Testis (tissue), 3 donors: Measurements from ENCODE around the gene CACNB4. TPM values are rescaled to one million over a fixed set of nuclear protein-coding genes. Genes with fewer than 3 reads are reported as not detected.

ENCODE experiments used
- DNase-seq: peaks from one replicate; pipeline ENCODE4 v3.0.0-alpha.2; 2019
- H3K27ac ChIP-seq, 2 donors: fragments of 200-600 bp; sonication (generic); one replicate each; pipeline ENCODE4 v1.5.1; 2019
- H3K27me3 ChIP-seq: fragments of 200-600 bp; sonication (generic); one replicate; pipeline ENCODE4 v1.5.1; 2019
- H3K36me3 ChIP-seq: fragments of 200-600 bp; sonication (generic); one replicate; pipeline ENCODE4 v1.5.1; 2017; ENCODE audit warnings: low read depth; ENCODE audit errors: missing control alignments
- H3K4me1 ChIP-seq: fragments of 200-600 bp; sonication (generic); one replicate; pipeline ENCODE4 v1.5.1; 2019
- H3K4me3 ChIP-seq, 2 donors: fragments of 200-600 bp; sonication (generic); one replicate each; pipeline ENCODE4 v1.5.1; 2017 to 2019
- H3K9me3 ChIP-seq: fragments of 200-600 bp; sonication (generic); one replicate; pipeline ENCODE4 v1.5.1; 2017
- CTCF ChIP-seq, 3 experiments: fragments of 450-650 bp in 2 of 3; fragments of 200-600 bp in 1 of 3; sonication (generic) in 1 of 3; IDR thresholded peaks; one replicate each; pipeline ENCODE4 v1.5.1; 2016 to 2019; ENCODE audit warnings: antibody characterized with exemption in 3 of 3, mild to moderate bottlenecking in 2 of 3, moderate library complexity in 1 of 3
- POLR2A ChIP-seq: fragments of 450-650 bp; IDR thresholded peaks from one replicate; pipeline ENCODE4 v1.6.1; 2017; ENCODE audit warnings: antibody characterized with exemption, mild to moderate bottlenecking, moderate library complexity
- WGBS, 2 donors: methylation state at CpG; one replicate each; pipeline ENCODE4 v1.1.5; 2018; 5-methylcytosine and 5-hydroxymethylcytosine counted together
- intact Hi-C: fragments of 100-400 bp; cut with DNase I; formaldehyde crosslinking; loops from one replicate; pipeline ENCODE4 v1.15.1; 2023; ENCODE audit warnings: low total_unique reads
- polyA plus RNA-seq: library from polyadenylated mRNA; stranded (reverse); fragments of 350-450 nt; fragmentation: Illumina TruSeq; extraction: RNeasy Lipid Tissue Mini Kit (QIAGEN cat#74804); gene quantifications from one replicate; pipeline ENCODE4 v1.2.3, GENCODE V29; 2014; ENCODE audit warnings: low read depth, low replicate concordance; ENCODE audit not compliant: insufficient read depth
- total RNA-seq, 2 donors: library from RNA; depleted of rRNA; stranded (reverse); fragments of >200 nt; gene quantifications; one replicate each; pipeline ENCODE4 v1.2.3, GENCODE V29; 2016

CACNB4 gene
- total and polyA plus RNA-seq, 3 donors from 2014 or later, result 7.8 to 83.8 (median 82.2) TPM

GRCh38 chr2:151947813-151948165 is 151.1 kb downstream of the CACNB4 start:
- TF ChIP-seq POLR2A, result no peak
- no peak for TF ChIP-seq CTCF (IDR thresholded peaks at IDR 0.05)
- peak; percentile 19 for DNase-seq
- 31 to 43% methylated on average over 3 to 5 of the region's 5 CpGs for WGBS, 2 donors
- Histone ChIP-seq H3K4me3 (peak overlapping the region; percentile 8 to 21), H3K4me1 (no peaks in the 10 kb centered on the region), H3K27me3 (no peaks in the 10 kb centered on the region), H3K27ac (no peak overlapping the region), H3K36me3 (no peaks in the 10 kb centered on the region), H3K9me3 (no peaks in the 10 kb centered on the region)
- intact Hi-C loops, result no loop called here

GRCh38 chr2:151946899-151947812 is 151.7 kb downstream of the CACNB4 start:
- WGBS, 2 donors, result 30 to 47% methylated on average over 12 to 15 of the region's 15 CpGs
- H3K27me3 ChIP-seq, result no peaks in the 10 kb centered on the region
- intact Hi-C loops, result no loop called here
- peak overlapping the region; percentile 8 to 21 for H3K4me3 ChIP-seq
- TF ChIP-seq POLR2A (no peak), CTCF (IDR thresholded peaks at IDR 0.05) (peak; percentile 47 to 54 (median 49))
- no peaks in the 10 kb centered on the region for H3K36me3 ChIP-seq
- H3K27ac ChIP-seq, result no peak overlapping the region
- DNase-seq, result peak; percentile 54
- no peaks in the 10 kb centered on the region for H3K4me1 ChIP-seq
- H3K9me3 ChIP-seq, result no peaks in the 10 kb centered on the region

- TF ChIP-seq CTCF (IDR thresholded peaks at IDR 0.05), result no peak
- no peak for TF ChIP-seq POLR2A
- Histone ChIP-seq H3K4me1 (no peaks in the 10 kb centered on the region), H3K36me3 (no peaks in the 10 kb centered on the region), H3K4me3 (no peak overlapping the region), H3K27ac (no peak overlapping the region), H3K9me3 (no peaks in the 10 kb centered on the region), H3K27me3 (no peaks in the 10 kb centered on the region)
- 74% methylated on average over 6 of the region's 6 CpGs for WGBS, 2 donors
- DNase-seq, result no peak
- intact Hi-C loops, result no loop called here
Observed at GRCh38 chr2:151946250-151946884, 152.5 kb downstream of the CACNB4 start.

GRCh38 chr2:151945602-151946001 is 153.2 kb downstream of the CACNB4 start:
- no peak for DNase-seq
- TF ChIP-seq CTCF (IDR thresholded peaks at IDR 0.05) (no peak), POLR2A (no peak)
- H3K4me3 ChIP-seq, result no peak overlapping the region
- no peaks in the 10 kb centered on the region for H3K27me3 ChIP-seq
- 88 to 93% methylated on average over 7 of the region's 7 CpGs for WGBS, 2 donors
- H3K36me3 ChIP-seq, result no peaks in the 10 kb centered on the region
- H3K9me3 ChIP-seq, result no peaks in the 10 kb centered on the region
- intact Hi-C loops, result no loop called here
- no peak overlapping the region for H3K27ac ChIP-seq
- no peaks in the 10 kb centered on the region for H3K4me1 ChIP-seq
